ENCODE measurements around the gene ZNRF1.

- TF ChIP-seq EZH2 (IDR thresholded peaks at IDR 0.05; ENCODE audit: borderline replicate concordance, insufficient read depth, low read depth, low read length, poor library complexity, severe bottlenecking) (no peak), CTCF (IDR thresholded peaks at IDR 0.05) (no peak)
These were observed 14.1 kb upstream of the ZNRF1 start, which contains the start of gene WDR59 for GRCh38 chr16:74984529-74985296.

Data from B cell (primary cell).